ENCODE measurements around the gene CHTOP. TPM values are rescaled to one million over a fixed set of nuclear protein-coding genes. Genes with fewer than 3 reads are reported as not detected.

CHTOP gene
- total RNA-seq, 4 donors from 2014 or later, result 39.1 to 64.1 (median 45.7) TPM

DNA sequence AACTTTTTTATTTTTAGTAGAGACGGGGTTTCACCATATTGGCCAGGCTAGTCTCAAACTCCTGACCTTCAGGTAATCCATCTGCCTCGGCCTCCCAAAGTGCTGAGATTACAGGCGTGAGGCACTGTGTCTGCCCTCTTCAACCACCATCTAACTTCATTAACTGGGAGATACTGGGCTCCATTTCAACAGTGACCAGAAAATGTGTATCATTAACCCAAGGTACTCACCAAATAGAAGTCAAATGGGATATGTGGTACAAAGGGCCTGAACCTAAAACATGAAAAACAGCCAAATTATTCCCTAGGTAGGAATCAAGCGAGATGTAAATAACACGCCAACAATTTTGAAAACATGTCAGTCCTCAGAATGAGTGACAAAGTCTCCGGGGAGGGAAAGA is 35.7 kb downstream of the CHTOP start:
- TF ChIP-seq, protein P1, sequence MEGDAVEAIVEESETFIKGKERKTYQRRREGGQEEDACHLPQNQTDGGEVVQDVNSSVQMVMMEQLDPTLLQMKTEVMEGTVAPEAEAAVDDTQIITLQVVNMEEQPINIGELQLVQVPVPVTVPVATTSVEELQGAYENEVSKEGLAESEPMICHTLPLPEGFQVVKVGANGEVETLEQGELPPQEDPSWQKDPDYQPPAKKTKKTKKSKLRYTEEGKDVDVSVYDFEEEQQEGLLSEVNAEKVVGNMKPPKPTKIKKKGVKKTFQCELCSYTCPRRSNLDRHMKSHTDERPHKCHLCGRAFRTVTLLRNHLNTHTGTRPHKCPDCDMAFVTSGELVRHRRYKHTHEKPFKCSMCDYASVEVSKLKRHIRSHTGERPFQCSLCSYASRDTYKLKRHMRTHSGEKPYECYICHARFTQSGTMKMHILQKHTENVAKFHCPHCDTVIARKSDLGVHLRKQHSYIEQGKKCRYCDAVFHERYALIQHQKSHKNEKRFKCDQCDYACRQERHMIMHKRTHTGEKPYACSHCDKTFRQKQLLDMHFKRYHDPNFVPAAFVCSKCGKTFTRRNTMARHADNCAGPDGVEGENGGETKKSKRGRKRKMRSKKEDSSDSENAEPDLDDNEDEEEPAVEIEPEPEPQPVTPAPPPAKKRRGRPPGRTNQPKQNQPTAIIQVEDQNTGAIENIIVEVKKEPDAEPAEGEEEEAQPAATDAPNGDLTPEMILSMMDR (IDR thresholded peaks at IDR 0.05; ENCODE audit: low read depth), result no peak

DNA sequence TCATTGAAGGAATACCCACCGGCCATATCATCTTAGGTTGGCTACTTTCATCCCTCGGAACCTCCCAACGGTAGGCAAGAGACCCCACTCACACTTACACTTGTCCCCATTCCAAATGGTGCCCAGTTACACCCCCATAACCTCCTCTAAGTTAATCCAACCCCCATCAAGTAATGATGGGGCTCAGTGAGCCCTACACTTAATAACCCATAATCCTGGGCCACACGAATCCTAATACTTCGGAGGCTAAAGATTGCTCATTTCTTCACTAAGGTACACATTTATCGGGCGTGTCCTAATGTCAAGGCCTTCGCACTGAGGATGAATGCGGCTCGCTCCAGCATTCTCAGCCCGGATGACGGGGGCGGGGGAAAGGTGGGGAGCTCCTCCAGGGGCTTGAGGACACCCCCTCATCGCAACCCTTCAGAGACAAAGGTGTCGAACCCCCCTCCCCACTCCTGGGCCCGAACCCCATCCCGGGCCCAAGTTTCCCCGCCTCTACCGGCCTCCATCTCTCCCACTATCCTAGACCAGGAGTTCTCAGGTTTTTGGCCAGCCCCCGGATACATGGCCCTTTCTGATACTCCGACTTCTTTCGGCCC is 36.5 kb downstream of the CHTOP start:
- TF ChIP-seq, protein P1 (IDR thresholded peaks at IDR 0.05; ENCODE audit: low read depth), result no peak

DNA sequence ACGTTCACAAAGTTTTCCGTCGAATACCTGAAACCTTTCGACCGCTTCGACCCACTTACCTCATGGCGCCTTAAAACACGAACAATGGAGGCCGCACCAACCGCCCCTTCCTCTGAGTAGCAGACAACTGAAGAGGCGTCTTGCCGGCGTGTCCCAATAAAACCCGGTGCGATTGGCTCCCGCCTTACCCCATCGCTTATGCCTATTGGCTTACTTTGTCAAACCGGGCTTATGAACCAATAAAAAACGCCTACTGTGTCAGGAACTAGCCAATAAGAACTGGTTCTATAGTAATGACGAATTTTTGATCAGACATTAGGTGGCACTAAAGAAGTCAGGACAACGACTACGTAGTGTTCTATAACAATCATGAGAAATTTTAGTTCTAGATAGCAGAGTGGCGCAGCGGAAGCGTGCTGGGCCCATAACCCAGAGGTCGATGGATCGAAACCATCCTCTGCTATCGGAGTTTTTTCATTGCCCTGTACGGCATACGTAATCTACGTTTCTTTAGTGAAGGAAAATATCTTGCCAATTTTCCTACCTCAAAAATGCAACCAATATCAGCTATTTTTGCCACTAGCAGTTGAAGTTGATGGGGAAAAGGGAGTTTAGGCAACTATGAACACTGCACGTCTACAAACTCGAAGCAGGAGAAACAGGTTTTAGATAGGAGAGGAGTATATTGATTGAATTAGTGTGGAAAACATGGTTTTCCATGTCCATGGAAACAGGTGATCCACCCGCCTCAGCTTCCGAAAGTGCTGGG is 37.2 kb downstream of the CHTOP start, which contains the start of gene ILF2:
Gene ILF2 (minus strand): TSS at position 135 of the 769 bp plus-strand sequence. CDS start 71 bp downstream, at position 64.
- TF ChIP-seq, protein P1 (IDR thresholded peaks at IDR 0.05; ENCODE audit: low read depth), result no peak

DNA sequence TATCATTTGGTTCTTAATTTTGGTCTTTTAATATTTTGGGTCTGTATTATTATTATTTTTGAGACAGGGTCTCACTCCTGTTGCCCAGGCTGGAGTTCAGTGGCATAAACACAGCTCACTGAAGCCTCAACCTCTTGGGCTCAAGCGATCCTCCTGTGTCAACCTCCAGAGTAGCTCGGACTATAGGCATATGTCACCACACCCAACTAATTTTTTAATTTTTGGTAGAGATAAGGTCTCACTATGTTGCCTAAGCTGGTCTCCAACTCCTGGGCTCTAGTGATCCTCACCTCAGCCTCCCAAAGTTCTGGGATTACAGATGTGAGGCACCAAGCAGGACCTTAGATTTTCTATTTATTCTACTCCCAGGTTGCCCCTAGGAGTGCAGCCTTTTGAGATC is 39.6 kb downstream of the CHTOP start:
- TF ChIP-seq, protein P1 (IDR thresholded peaks at IDR 0.05; ENCODE audit: low read depth), result no peak

DNA sequence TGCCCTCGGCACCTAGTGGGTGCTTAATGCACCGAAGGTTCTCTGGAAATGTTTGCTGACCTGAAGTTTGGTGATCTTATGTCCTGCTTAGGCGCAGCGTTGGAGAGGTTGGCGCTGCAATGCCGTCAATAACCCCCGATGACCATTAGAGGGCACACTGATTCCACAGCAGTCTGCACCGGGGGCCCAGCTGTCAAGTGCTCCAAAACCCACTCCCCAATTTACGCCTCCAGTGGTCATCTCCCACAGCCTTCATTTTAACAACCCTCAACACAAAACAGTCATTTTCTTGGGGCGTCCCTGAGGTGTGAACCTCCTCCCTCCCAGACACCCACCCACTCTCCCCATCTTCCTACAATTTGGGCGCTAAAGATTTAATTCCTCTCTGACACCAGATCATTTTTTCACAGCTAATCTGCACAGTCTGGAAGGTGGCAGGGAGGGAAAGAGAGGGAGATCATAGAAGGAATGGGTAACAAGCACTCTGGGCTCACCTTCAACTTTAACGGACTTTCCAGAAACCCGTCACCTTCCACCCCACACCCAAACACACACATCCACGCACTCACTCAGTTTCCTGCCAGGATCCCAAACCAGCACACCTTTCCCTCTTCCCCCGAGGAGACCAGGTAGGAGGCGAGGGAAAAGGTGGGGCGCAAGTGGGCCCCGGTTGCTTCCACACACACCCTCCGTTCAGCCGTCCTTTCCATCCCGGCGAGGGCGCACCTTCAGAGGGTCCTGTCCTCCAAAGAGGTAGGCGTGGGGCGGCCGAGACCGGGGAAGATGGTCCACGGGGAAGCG is 44.1 kb downstream of the CHTOP start:
- TF ChIP-seq, protein P1 (IDR thresholded peaks at IDR 0.05; ENCODE audit: low read depth), result no peak

DNA sequence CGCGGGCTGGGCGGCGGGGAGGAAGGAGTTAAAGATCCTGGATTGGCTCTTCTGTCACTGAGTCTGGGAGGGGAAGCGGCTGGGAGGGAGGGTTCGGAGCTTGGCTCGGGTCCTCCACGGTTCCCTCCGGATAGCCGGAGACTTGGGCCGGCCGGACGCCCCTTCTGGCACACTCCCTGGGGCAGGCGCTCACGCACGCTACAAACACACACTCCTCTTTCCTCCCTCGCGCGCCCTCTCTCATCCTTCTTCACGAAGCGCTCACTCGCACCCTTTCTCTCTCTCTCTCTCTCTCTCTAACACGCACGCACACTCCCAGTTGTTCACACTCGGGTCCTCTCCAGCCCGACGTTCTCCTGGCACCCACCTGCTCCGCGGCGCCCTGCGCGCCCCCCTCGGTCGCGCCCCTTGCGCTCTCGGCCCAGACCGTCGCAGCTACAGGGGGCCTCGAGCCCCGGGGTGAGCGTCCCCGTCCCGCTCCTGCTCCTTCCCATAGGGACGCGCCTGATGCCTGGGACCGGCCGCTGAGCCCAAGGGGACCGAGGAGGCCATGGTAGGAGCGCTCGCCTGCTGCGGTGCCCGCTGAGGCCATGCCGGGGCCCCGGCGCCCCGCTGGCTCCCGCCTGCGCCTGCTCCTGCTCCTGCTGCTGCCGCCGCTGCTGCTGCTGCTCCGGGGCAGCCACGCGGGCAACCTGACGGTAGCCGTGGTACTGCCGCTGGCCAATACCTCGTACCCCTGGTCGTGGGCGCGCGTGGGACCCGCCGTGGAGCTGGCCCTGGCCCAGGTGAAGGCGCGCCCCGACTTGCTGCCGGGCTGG is 44.9 kb downstream of the CHTOP start, which contains the start of gene NPR1:
Gene NPR1 (plus strand): TSS at position 170 of the 818 bp plus-strand sequence. CDS start 421 bp downstream, at position 591.
- TF ChIP-seq, protein P1 (IDR thresholded peaks at IDR 0.05; ENCODE audit: low read depth), result no peak
